Panc1 (cell line): ENCODE measurements around the gene HMGXB4.

Source experiments
- POLR2AphosphoS5 ChIP-seq: IDR thresholded peaks from 2 replicates; pipeline ENCODE4 v1.6.1; 2012; ENCODE audit warnings: mild to moderate bottlenecking, low read depth, low read length, moderate library complexity
- TCF7L2 ChIP-seq: IDR thresholded peaks from 2 replicates; pipeline ENCODE4 v1.6.1; 2011; ENCODE audit warnings: mild to moderate bottlenecking, low read depth, low read length, inconsistent platforms
- TF ChIP-seq, protein P1 (sequence below): fragments of 450-650 bp; IDR thresholded peaks from 2 replicates; pipeline ENCODE4 v1.5.1; 2017; ENCODE audit warnings: mild to moderate bottlenecking
- TF ChIP-seq, protein P2 (sequence below), 2 experiments: IDR thresholded peaks; 2 replicates each; pipeline ENCODE4 v1.6.1; 2011 to 2012; ENCODE audit warnings: low read depth in 2 of 2, control low read depth in 1 of 2, low read length in 1 of 2, mild to moderate bottlenecking in 1 of 2, moderate library complexity in 1 of 2; ENCODE audit not compliant: insufficient read depth in 1 of 2

- TF ChIP-seq, protein P1, sequence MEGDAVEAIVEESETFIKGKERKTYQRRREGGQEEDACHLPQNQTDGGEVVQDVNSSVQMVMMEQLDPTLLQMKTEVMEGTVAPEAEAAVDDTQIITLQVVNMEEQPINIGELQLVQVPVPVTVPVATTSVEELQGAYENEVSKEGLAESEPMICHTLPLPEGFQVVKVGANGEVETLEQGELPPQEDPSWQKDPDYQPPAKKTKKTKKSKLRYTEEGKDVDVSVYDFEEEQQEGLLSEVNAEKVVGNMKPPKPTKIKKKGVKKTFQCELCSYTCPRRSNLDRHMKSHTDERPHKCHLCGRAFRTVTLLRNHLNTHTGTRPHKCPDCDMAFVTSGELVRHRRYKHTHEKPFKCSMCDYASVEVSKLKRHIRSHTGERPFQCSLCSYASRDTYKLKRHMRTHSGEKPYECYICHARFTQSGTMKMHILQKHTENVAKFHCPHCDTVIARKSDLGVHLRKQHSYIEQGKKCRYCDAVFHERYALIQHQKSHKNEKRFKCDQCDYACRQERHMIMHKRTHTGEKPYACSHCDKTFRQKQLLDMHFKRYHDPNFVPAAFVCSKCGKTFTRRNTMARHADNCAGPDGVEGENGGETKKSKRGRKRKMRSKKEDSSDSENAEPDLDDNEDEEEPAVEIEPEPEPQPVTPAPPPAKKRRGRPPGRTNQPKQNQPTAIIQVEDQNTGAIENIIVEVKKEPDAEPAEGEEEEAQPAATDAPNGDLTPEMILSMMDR: no peak
- no peak for TF ChIP-seq POLR2AphosphoS5
- no peak for TF ChIP-seq TCF7L2
- TF ChIP-seq, protein P2, sequence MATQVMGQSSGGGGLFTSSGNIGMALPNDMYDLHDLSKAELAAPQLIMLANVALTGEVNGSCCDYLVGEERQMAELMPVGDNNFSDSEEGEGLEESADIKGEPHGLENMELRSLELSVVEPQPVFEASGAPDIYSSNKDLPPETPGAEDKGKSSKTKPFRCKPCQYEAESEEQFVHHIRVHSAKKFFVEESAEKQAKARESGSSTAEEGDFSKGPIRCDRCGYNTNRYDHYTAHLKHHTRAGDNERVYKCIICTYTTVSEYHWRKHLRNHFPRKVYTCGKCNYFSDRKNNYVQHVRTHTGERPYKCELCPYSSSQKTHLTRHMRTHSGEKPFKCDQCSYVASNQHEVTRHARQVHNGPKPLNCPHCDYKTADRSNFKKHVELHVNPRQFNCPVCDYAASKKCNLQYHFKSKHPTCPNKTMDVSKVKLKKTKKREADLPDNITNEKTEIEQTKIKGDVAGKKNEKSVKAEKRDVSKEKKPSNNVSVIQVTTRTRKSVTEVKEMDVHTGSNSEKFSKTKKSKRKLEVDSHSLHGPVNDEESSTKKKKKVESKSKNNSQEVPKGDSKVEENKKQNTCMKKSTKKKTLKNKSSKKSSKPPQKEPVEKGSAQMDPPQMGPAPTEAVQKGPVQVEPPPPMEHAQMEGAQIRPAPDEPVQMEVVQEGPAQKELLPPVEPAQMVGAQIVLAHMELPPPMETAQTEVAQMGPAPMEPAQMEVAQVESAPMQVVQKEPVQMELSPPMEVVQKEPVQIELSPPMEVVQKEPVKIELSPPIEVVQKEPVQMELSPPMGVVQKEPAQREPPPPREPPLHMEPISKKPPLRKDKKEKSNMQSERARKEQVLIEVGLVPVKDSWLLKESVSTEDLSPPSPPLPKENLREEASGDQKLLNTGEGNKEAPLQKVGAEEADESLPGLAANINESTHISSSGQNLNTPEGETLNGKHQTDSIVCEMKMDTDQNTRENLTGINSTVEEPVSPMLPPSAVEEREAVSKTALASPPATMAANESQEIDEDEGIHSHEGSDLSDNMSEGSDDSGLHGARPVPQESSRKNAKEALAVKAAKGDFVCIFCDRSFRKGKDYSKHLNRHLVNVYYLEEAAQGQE (IDR thresholded peaks at IDR 0.05; ENCODE audit: insufficient read depth in 1 of 2, low read depth in 2 of 2, low read length in 1 of 2): no peak
These were observed 75.9 kb downstream of the HMGXB4 start for GRCh38 chr22:35333220-35333619.
